Testis (tissue), 3 donors: Measurements from ENCODE around the gene HNF4A. TPM values are rescaled to one million over a fixed set of nuclear protein-coding genes. Genes with fewer than 3 reads are reported as not detected.

Experiments
- DNase-seq: peaks from one replicate; pipeline ENCODE4 v3.0.0-alpha.2; 2019
- H3K27ac ChIP-seq, 2 donors: fragments of 200-600 bp; sonication (generic); one replicate each; pipeline ENCODE4 v1.5.1; 2019
- H3K27me3 ChIP-seq: fragments of 200-600 bp; sonication (generic); one replicate; pipeline ENCODE4 v1.5.1; 2019
- H3K36me3 ChIP-seq: fragments of 200-600 bp; sonication (generic); one replicate; pipeline ENCODE4 v1.5.1; 2017; ENCODE audit warnings: low read depth; ENCODE audit errors: missing control alignments
- H3K4me1 ChIP-seq: fragments of 200-600 bp; sonication (generic); one replicate; pipeline ENCODE4 v1.5.1; 2019
- H3K4me3 ChIP-seq, 2 donors: fragments of 200-600 bp; sonication (generic); one replicate each; pipeline ENCODE4 v1.5.1; 2017 to 2019
- H3K9me3 ChIP-seq: fragments of 200-600 bp; sonication (generic); one replicate; pipeline ENCODE4 v1.5.1; 2017
- CTCF ChIP-seq, 3 experiments: fragments of 450-650 bp in 2 of 3; fragments of 200-600 bp in 1 of 3; sonication (generic) in 1 of 3; IDR thresholded peaks; one replicate each; pipeline ENCODE4 v1.5.1; 2016 to 2019; ENCODE audit warnings: antibody characterized with exemption in 3 of 3, mild to moderate bottlenecking in 2 of 3, moderate library complexity in 1 of 3
- POLR2A ChIP-seq: fragments of 450-650 bp; IDR thresholded peaks from one replicate; pipeline ENCODE4 v1.6.1; 2017; ENCODE audit warnings: antibody characterized with exemption, mild to moderate bottlenecking, moderate library complexity
- WGBS, 2 donors: methylation state at CpG; one replicate each; pipeline ENCODE4 v1.1.5; 2018; 5-methylcytosine and 5-hydroxymethylcytosine counted together
- intact Hi-C: fragments of 100-400 bp; cut with DNase I; formaldehyde crosslinking; loops from one replicate; pipeline ENCODE4 v1.15.1; 2023; ENCODE audit warnings: low total_unique reads
- polyA plus RNA-seq: library from polyadenylated mRNA; stranded (reverse); fragments of 350-450 nt; fragmentation: Illumina TruSeq; extraction: RNeasy Lipid Tissue Mini Kit (QIAGEN cat#74804); gene quantifications from one replicate; pipeline ENCODE4 v1.2.3, GENCODE V29; 2014; ENCODE audit warnings: low read depth, low replicate concordance; ENCODE audit not compliant: insufficient read depth
- total RNA-seq, 2 donors: library from RNA; depleted of rRNA; stranded (reverse); fragments of >200 nt; gene quantifications; one replicate each; pipeline ENCODE4 v1.2.3, GENCODE V29; 2016

HNF4A gene
- total and polyA plus RNA-seq, 3 donors from 2014 or later = 1.2 to 2.5 (median 1.4) TPM

GRCh38 chr20:44394452-44394701 is 38.9 kb downstream of the HNF4A start:
- Histone ChIP-seq H3K27ac (peak overlapping the region in 1 of 2 donors; percentile 45), H3K27me3 (no peaks in the 10 kb centered on the region), H3K9me3 (no peaks in the 10 kb centered on the region), H3K4me1 (peaks cover 13% of the 10 kb centered on the region), H3K36me3 (no peaks in the 10 kb centered on the region), H3K4me3 (no peak overlapping the region)
- 51% methylated on average over 2 of the region's 2 CpGs for WGBS, 2 donors
- intact Hi-C loops = no loop called here
- TF ChIP-seq POLR2A (no peak), CTCF (IDR thresholded peaks at IDR 0.05) (no peak)
- peak; percentile 56 for DNase-seq

- no peak for DNase-seq
- TF ChIP-seq POLR2A = no peak
These were observed 39.4 kb downstream of the HNF4A start for GRCh38 chr20:44394702-44395460.

GRCh38 chr20:44395461-44396340 is 40.2 kb downstream of the HNF4A start:
- no peak for DNase-seq
- 73 to 75% methylated on average over 11 of the region's 11 CpGs for WGBS, 2 donors
- intact Hi-C loops = no loop called here

More at GRCh38 chr20:44394702-44395460, 39.4 kb downstream of the HNF4A start:
- no peaks in the 10 kb centered on the region for H3K27me3 ChIP-seq
- no peaks in the 10 kb centered on the region for H3K36me3 ChIP-seq
- 65 to 68% methylated on average over 8 to 15 of the region's 15 CpGs for WGBS, 2 donors
- peak overlapping the region in 1 of 2 donors; percentile 45 for H3K27ac ChIP-seq
- intact Hi-C loops = no loop called here
- H3K9me3 ChIP-seq = no peaks in the 10 kb centered on the region
- peaks cover 13% of the 10 kb centered on the region for H3K4me1 ChIP-seq
- no peak overlapping the region for H3K4me3 ChIP-seq

GRCh38 chr20:44396369-44397130 is 41.1 kb downstream of the HNF4A start:
- 59 to 70% methylated on average over 8 of the region's 8 CpGs for WGBS, 2 donors
- DNase-seq = no peak
- H3K9me3 ChIP-seq = no peaks in the 10 kb centered on the region
- no peak overlapping the region for H3K27ac ChIP-seq
- H3K36me3 ChIP-seq = no peaks in the 10 kb centered on the region
- intact Hi-C loops = no loop called here
- no peaks in the 10 kb centered on the region for H3K27me3 ChIP-seq
- no peak overlapping the region for H3K4me3 ChIP-seq
- H3K4me1 ChIP-seq = peaks cover 13% of the 10 kb centered on the region
- no peak for TF ChIP-seq CTCF (IDR thresholded peaks at IDR 0.05)
- no peak for TF ChIP-seq POLR2A

More at GRCh38 chr20:44395461-44396340, 40.2 kb downstream of the HNF4A start:
- no peaks in the 10 kb centered on the region for H3K9me3 ChIP-seq
- TF ChIP-seq POLR2A (no peak), CTCF (IDR thresholded peaks at IDR 0.05) (no peak)
- no peaks in the 10 kb centered on the region for H3K36me3 ChIP-seq
- peaks cover 13% of the 10 kb centered on the region for H3K4me1 ChIP-seq
- H3K4me3 ChIP-seq = no peak overlapping the region
- no peaks in the 10 kb centered on the region for H3K27me3 ChIP-seq
- H3K27ac ChIP-seq = no peak overlapping the region

- TF ChIP-seq CTCF (IDR thresholded peaks at IDR 0.05) (no peak), POLR2A (no peak)
- Histone ChIP-seq H3K36me3 (no peaks in the 10 kb centered on the region), H3K27me3 (no peaks in the 10 kb centered on the region), H3K9me3 (no peaks in the 10 kb centered on the region), H3K4me1 (peaks cover 7% of the 10 kb centered on the region), H3K4me3 (no peak overlapping the region), H3K27ac (no peak overlapping the region)
- no peak for DNase-seq
- intact Hi-C loops = no loop called here
- 82 to 84% methylated on average over 2 of the region's 2 CpGs for WGBS, 2 donors
These were observed 42.8 kb downstream of the HNF4A start for GRCh38 chr20:44398335-44398734.
